Measurements from ENCODE around the gene ZNF197. TPM values are rescaled to one million over a fixed set of nuclear protein-coding genes. Genes with fewer than 3 reads are reported as not detected.

ZNF197 gene
- total and polyA plus RNA-seq, 2 of the 13 experiments (the other 11 are each of a cell fraction or from before 2014, with no cell fraction given), result 1.8 to 6.8 TPM

GRCh38 chr3:44624749-44625480, at the start of gene ZNF197 (continued):
- no peak for TF ChIP-seq ZNF646 (CRISPR knock-in tag; IDR thresholded peaks at IDR 0.05)
- no peak for TF ChIP-seq HOXA7 (CRISPR knock-in tag; IDR thresholded peaks at IDR 0.05)
- peak; percentile 29; the same call in 1 of the 2 replicates for TF ChIP-seq CTCF (CRISPR knock-in tag; IDR thresholded peaks at IDR 0.05)
- no peak for TF ChIP-seq ATF2 (CRISPR knock-in tag; IDR thresholded peaks at IDR 0.05)
- no peak for TF ChIP-seq SNAPC2 (CRISPR knock-in tag; IDR thresholded peaks at IDR 0.05)
- TF ChIP-seq ZNF652 (CRISPR knock-in tag; IDR thresholded peaks at IDR 0.05; ENCODE audit: borderline replicate concordance, low read depth), result no peak
- TF ChIP-seq, protein P1, sequence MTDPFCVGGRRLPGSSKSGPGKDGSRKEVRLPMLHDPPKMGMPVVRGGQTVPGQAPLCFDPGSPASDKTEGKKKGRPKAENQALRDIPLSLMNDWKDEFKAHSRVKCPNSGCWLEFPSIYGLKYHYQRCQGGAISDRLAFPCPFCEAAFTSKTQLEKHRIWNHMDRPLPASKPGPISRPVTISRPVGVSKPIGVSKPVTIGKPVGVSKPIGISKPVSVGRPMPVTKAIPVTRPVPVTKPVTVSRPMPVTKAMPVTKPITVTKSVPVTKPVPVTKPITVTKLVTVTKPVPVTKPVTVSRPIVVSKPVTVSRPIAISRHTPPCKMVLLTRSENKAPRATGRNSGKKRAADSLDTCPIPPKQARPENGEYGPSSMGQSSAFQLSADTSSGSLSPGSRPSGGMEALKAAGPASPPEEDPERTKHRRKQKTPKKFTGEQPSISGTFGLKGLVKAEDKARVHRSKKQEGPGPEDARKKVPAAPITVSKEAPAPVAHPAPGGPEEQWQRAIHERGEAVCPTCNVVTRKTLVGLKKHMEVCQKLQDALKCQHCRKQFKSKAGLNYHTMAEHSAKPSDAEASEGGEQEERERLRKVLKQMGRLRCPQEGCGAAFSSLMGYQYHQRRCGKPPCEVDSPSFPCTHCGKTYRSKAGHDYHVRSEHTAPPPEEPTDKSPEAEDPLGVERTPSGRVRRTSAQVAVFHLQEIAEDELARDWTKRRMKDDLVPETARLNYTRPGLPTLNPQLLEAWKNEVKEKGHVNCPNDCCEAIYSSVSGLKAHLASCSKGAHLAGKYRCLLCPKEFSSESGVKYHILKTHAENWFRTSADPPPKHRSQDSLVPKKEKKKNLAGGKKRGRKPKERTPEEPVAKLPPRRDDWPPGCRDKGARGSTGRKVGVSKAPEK (CRISPR knock-in tag; IDR thresholded peaks at IDR 0.05; ENCODE audit: borderline replicate concordance), result no peak
- TF ChIP-seq BORCS8-MEF2B (CRISPR knock-in tag; IDR thresholded peaks at IDR 0.05), result no peak
- no peak for TF ChIP-seq ZNF709 (CRISPR knock-in tag; IDR thresholded peaks at IDR 0.05)
- no peak for TF ChIP-seq ZNF382 (CRISPR knock-in tag; IDR thresholded peaks at IDR 0.05; ENCODE audit: borderline replicate concordance)
- no peak for TF ChIP-seq ZNF772 (CRISPR knock-in tag; IDR thresholded peaks at IDR 0.05)
- TF ChIP-seq MED8 (CRISPR knock-in tag; IDR thresholded peaks at IDR 0.05; ENCODE audit: insufficient replicate concordance), result no peak
- TF ChIP-seq PHF8 (CRISPR knock-in tag; IDR thresholded peaks at IDR 0.05), result peak; percentile 64
- peak; percentile 49; the same call in 1 of the 2 replicates for TF ChIP-seq KDM2A (CRISPR knock-in tag; IDR thresholded peaks at IDR 0.05; ENCODE audit: borderline replicate concordance, low read depth)
- TF ChIP-seq ZNF367 (CRISPR knock-in tag; IDR thresholded peaks at IDR 0.05; ENCODE audit: borderline replicate concordance), result no peak
- TF ChIP-seq GATAD1 (CRISPR knock-in tag; IDR thresholded peaks at IDR 0.05), result peak; percentile 79
- TF ChIP-seq SRF (IDR thresholded peaks at IDR 0.05; ENCODE audit: low read depth, low read length), result no peak
